22Rv1 (cell line): ENCODE measurements around the gene RABGAP1L.

Source experiments
- ZFX ChIP-seq: fragments of 450-650 bp; IDR thresholded peaks from 2 replicates; pipeline ENCODE4 v1.6.1; 2017; ENCODE audit warnings: antibody characterized with exemption, borderline replicate concordance
- TF ChIP-seq, protein P1 (sequence below): fragments of 450-650 bp; IDR thresholded peaks from 2 replicates; pipeline ENCODE4 v1.5.1; 2017; ENCODE audit warnings: mild to moderate bottlenecking

DNA sequence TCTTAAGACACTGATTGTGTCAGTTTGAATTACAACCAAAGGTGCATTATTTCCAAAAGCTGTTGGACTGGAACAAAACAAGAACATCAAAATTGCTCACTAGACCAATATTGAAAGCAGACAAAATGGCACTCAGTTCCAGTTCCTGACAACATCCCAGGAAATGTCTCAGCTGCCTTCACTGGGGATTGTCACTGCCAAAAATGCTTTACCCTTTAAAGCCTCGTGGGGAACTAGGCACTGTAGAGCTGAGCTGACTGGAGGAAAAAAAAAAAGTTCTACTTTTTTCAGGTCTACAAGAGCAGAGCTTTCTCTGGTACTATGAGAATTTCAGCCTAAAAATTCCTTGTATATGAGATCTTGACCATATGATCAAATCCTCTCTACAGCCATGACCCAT, 310.4 kb downstream of the RABGAP1L start:
- TF ChIP-seq, protein P1, sequence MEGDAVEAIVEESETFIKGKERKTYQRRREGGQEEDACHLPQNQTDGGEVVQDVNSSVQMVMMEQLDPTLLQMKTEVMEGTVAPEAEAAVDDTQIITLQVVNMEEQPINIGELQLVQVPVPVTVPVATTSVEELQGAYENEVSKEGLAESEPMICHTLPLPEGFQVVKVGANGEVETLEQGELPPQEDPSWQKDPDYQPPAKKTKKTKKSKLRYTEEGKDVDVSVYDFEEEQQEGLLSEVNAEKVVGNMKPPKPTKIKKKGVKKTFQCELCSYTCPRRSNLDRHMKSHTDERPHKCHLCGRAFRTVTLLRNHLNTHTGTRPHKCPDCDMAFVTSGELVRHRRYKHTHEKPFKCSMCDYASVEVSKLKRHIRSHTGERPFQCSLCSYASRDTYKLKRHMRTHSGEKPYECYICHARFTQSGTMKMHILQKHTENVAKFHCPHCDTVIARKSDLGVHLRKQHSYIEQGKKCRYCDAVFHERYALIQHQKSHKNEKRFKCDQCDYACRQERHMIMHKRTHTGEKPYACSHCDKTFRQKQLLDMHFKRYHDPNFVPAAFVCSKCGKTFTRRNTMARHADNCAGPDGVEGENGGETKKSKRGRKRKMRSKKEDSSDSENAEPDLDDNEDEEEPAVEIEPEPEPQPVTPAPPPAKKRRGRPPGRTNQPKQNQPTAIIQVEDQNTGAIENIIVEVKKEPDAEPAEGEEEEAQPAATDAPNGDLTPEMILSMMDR: no peak
- TF ChIP-seq ZFX: no peak
